CD8-positive, alpha-beta memory T cell (primary cell): ENCODE results near the gene MAB21L4. TPM values are rescaled to one million over a fixed set of nuclear protein-coding genes. Genes with fewer than 3 reads are reported as not detected.

Experiments
- CTCF ChIA-PET: fragments of 350-600 bp; sonication (Branson Sonifier 250); formaldehyde crosslinking; loops from one replicate; lab custom pipeline; 2021; ENCODE audit warnings: antibody characterized with exemption; lab: Charles Lee
- POLR2A ChIA-PET: fragments of 350-600 bp; sonication (Branson Sonifier 250); formaldehyde crosslinking; loops from one replicate; lab custom pipeline; 2021; ENCODE audit warnings: antibody characterized with exemption; lab: Charles Lee
- DNase-seq, 5 donors: peaks; one replicate each; pipeline versions ENCODE4 v3.0.0 to v3.0.0-alpha.2; 2020 to 2022; ENCODE audit warnings: mixed read lengths in 1 of 5
- H3K27ac ChIP-seq: one replicate; pipeline ENCODE4 v1.7.0; 2013; ENCODE audit warnings: low read depth, mild to moderate bottlenecking, low read length, moderate library complexity
- H3K27me3 ChIP-seq: 2 replicates; pipeline ENCODE4 v1.7.0; 2013; ENCODE audit warnings: low read length, mild to moderate bottlenecking; ENCODE audit not compliant: insufficient read depth, poor library complexity, severe bottlenecking
- H3K36me3 ChIP-seq: 2 replicates; pipeline ENCODE4 v1.7.0; 2013; ENCODE audit warnings: mild to moderate bottlenecking, low read length, moderate library complexity; ENCODE audit not compliant: insufficient read depth
- H3K4me1 ChIP-seq: 2 replicates; pipeline ENCODE4 v1.7.0; 2013; ENCODE audit warnings: mild to moderate bottlenecking, low read length, moderate library complexity; ENCODE audit not compliant: insufficient read depth
- H3K4me3 ChIP-seq: 2 replicates; pipeline ENCODE4 v1.7.0; 2013; ENCODE audit warnings: mild to moderate bottlenecking, low read length
- H3K9me3 ChIP-seq: 2 replicates; pipeline ENCODE4 v1.7.0; 2013; ENCODE audit warnings: mild to moderate bottlenecking, low read length
- H3K27ac Mint-ChIP-seq, 8 donors: one replicate each; pipeline ENCODE4 v1.8.0; 2020 to 2021; ENCODE audit warnings: mixed read lengths in 8 of 8, mild to moderate bottlenecking in 6 of 8, inconsistent platforms in 3 of 8, moderate library complexity in 3 of 8
- H3K27me3 Mint-ChIP-seq, 2 donors: one replicate each; pipeline ENCODE4 v1.8.0; 2020 to 2021; ENCODE audit warnings: mixed read lengths in 2 of 2, mild to moderate bottlenecking in 1 of 2, moderate library complexity in 1 of 2
- H3K36me3 Mint-ChIP-seq, 3 donors: one replicate each; pipeline ENCODE4 v1.8.0; 2020 to 2021; ENCODE audit warnings: mixed read lengths in 3 of 3, inconsistent platforms in 1 of 3, mild to moderate bottlenecking in 1 of 3
- H3K4me1 Mint-ChIP-seq, 3 donors: one replicate each; pipeline ENCODE4 v1.8.0; 2020 to 2021; ENCODE audit warnings: mixed read lengths in 3 of 3, inconsistent platforms in 1 of 3, mild to moderate bottlenecking in 1 of 3
- H3K4me3 Mint-ChIP-seq, 7 donors: one replicate each; pipeline ENCODE4 v1.8.0; 2020 to 2021; ENCODE audit warnings: mixed read lengths in 7 of 7, mild to moderate bottlenecking in 6 of 7, moderate library complexity in 4 of 7, inconsistent platforms in 2 of 7
- H3K9me3 Mint-ChIP-seq, 5 donors: one replicate each; pipeline ENCODE4 v1.8.0; 2020 to 2022; ENCODE audit warnings: mixed read lengths in 5 of 5, mild to moderate bottlenecking in 3 of 5, moderate library complexity in 2 of 5, inconsistent platforms in 1 of 5
- polyA plus RNA-seq: library from polyadenylated mRNA; unstranded; fragments of 300-500 nt; fragmentation: Illumina TruSeq; gene quantifications from one replicate; pipeline ENCODE4 v1.2.3, GENCODE V29; 2021
- total RNA-seq, 2 experiments: library from RNA; stranded (reverse); gene quantifications; one replicate each; pipeline ENCODE4 v1.2.3, GENCODE V29; 2021

Gene MAB21L4
- total RNA-seq (not detected), polyA plus RNA-seq (not detected)

DNA sequence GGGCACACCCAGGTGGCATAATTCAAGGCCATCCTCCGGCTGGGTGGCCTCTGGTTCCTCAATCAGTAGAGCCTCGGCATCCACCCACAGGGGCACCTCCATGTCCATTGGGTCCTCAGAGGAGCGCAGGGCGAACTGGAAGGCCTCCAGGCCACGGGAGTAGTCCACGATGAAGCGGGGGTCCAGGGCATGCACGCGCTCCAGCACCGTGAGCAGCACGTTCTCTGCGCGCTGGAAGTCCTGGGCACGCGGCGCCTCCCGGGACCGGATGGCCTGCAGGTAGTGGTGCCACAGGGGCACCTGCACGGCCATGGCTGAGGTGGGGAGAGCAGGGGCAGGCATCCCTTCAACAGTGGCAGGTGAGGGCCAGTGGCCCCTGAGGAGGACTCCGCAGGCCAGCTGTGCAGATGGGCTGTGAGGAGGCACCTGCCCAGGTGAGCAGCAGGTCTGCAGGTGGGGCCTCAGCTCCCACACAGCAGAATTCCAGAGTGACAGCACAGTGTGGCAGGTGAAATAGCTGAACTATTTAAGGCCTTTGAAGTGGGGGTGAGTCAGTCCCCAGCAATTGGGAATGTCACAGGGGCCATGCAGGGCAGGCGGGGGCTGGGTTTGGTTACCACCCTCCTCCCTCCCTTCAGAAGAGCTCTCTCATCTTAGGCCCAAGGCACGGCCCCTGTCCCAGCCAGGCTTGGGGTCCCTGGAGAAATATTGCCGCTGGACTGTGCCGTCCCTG is at the start of gene MAB21L4:
TSS of gene MAB21L4 (minus strand) at position 501 of the 733 bp plus-strand sequence. CDS start at position 342, 159 bp downstream.
- Histone ChIP-seq H3K27me3 (no peaks in the 10 kb centered on the region), H3K4me1 (no peaks in the 10 kb centered on the region), H3K4me3 (no peak within 1 kb of the TSS), H3K27ac (no peak within 1 kb of the TSS), H3K9me3 (no peaks in the 10 kb centered on the region), H3K36me3 (no peaks in the 10 kb centered on the region)
- CTCF ChIA-PET = interaction anchor here (1.4 kb wide), 1 partner anchor 19 kb away, joined by 4 read pairs; no protein-coding TSS in a partner anchor
- Mint-ChIP-seq H3K36me3 (no peaks in the 10 kb centered on the region), H3K9me3 (no peaks in the 10 kb centered on the region), H3K27ac (no peak within 1 kb of the TSS), H3K4me3 (no peak within 1 kb of the TSS), H3K4me1 (no peaks in the 10 kb centered on the region), H3K27me3 (peaks cover 0 to 4% of the 10 kb centered on the region in 2 donors)
- no peak for DNase-seq
- POLR2A ChIA-PET = no interaction called here

DNA sequence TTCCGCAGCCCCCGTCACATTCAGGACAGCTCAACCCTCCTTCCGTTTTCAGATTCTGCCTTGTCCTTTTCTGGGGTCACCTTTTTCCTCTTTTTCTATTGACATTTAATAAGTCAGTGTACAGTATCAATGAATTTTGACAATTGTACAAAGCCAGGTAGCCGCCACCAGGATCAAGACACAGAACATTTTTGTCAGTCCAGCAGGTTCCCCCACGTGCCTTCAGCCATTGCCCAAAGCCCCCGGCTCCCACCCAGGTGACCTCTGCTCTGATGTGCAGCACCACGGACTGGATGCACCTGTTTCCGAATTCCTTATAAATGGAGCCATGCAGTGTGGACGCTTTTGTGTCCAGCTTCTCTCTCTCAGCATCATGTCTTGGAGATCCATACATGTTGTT is 40.1 kb upstream of the MAB21L4 start:
- Mint-ChIP-seq H3K27ac (peak overlapping the region in 1 of 8 donors; percentile 27), H3K9me3 (peaks cover 4 to 20% (median 9%) of the 10 kb centered on the region in 5 donors), H3K36me3 (peaks cover 0 to 7% (median 0%) of the 10 kb centered on the region in 3 donors), H3K4me1 (no peaks in the 10 kb centered on the region), H3K4me3 (no peak overlapping the region), H3K27me3 (peaks cover 7 to 15% of the 10 kb centered on the region in 2 donors)
- no peaks in the 10 kb centered on the region for H3K27me3 ChIP-seq
- no peaks in the 10 kb centered on the region for H3K9me3 ChIP-seq
- DNase-seq = peak in 1 of 5 donors; percentile 10
- no peak overlapping the region for H3K27ac ChIP-seq
- CTCF ChIA-PET = no interaction called here
- no peaks in the 10 kb centered on the region for H3K36me3 ChIP-seq
- POLR2A ChIA-PET = no interaction called here
- no peak overlapping the region for H3K4me3 ChIP-seq
- no peaks in the 10 kb centered on the region for H3K4me1 ChIP-seq

- H3K36me3 Mint-ChIP-seq = peaks cover 0 to 7% (median 0%) of the 10 kb centered on the region in 3 donors
- Histone ChIP-seq H3K27me3 (no peaks in the 10 kb centered on the region), H3K4me1 (no peaks in the 10 kb centered on the region), H3K4me3 (no peak overlapping the region), H3K9me3 (no peaks in the 10 kb centered on the region), H3K27ac (no peak overlapping the region), H3K36me3 (no peaks in the 10 kb centered on the region)
- ChIA-PET CTCF (no interaction called here), POLR2A (no interaction called here)
- H3K4me1 Mint-ChIP-seq = no peaks in the 10 kb centered on the region
- H3K27me3 Mint-ChIP-seq = peaks cover 2 to 13% of the 10 kb centered on the region in 2 donors
- H3K27ac Mint-ChIP-seq = no peak overlapping the region
- H3K9me3 Mint-ChIP-seq = peaks cover 4 to 17% (median 8%) of the 10 kb centered on the region in 5 donors
- H3K4me3 Mint-ChIP-seq = no peak overlapping the region
- peak in 1 of 5 donors; percentile 38 for DNase-seq
Measured at GRCh38 chr2:240935103-240935876, 39.3 kb upstream of the MAB21L4 start.

- no peak overlapping the region for H3K27ac ChIP-seq
- H3K36me3 ChIP-seq = no peaks in the 10 kb centered on the region
- DNase-seq = peak in 1 of 5 donors; percentile 41
- no peaks in the 10 kb centered on the region for H3K4me1 ChIP-seq
- H3K27ac Mint-ChIP-seq = peak overlapping the region in 1 of 8 donors; percentile 59
- no peaks in the 10 kb centered on the region for H3K9me3 ChIP-seq
- ChIA-PET CTCF (no interaction called here), POLR2A (no interaction called here)
- H3K4me1 Mint-ChIP-seq = no peaks in the 10 kb centered on the region
- H3K36me3 Mint-ChIP-seq = peaks cover 0 to 7% (median 0%) of the 10 kb centered on the region in 3 donors
- H3K4me3 ChIP-seq = no peak overlapping the region
- no peaks in the 10 kb centered on the region for H3K27me3 ChIP-seq
- H3K4me3 Mint-ChIP-seq = no peak overlapping the region
- peaks cover 4 to 17% (median 8%) of the 10 kb centered on the region in 5 donors for H3K9me3 Mint-ChIP-seq
- H3K27me3 Mint-ChIP-seq = peaks cover 1 to 13% of the 10 kb centered on the region in 2 donors
Measured at GRCh38 chr2:240934701-240935102, 38.7 kb upstream of the MAB21L4 start.

GRCh38 chr2:240933966-240934700 is 38.2 kb upstream of the MAB21L4 start:
- ChIA-PET POLR2A (no interaction called here), CTCF (no interaction called here)
- no peak overlapping the region for H3K4me3 Mint-ChIP-seq
- H3K36me3 ChIP-seq = no peaks in the 10 kb centered on the region
- H3K9me3 ChIP-seq = no peaks in the 10 kb centered on the region
- H3K27ac Mint-ChIP-seq = peak overlapping the region in 1 of 8 donors; percentile 59
- no peaks in the 10 kb centered on the region for H3K4me1 ChIP-seq
- no peak overlapping the region for H3K4me3 ChIP-seq
- H3K36me3 Mint-ChIP-seq = peaks cover 0 to 7% (median 0%) of the 10 kb centered on the region in 3 donors
- H3K4me1 Mint-ChIP-seq = no peaks in the 10 kb centered on the region
- no peaks in the 10 kb centered on the region for H3K27me3 ChIP-seq
- H3K27me3 Mint-ChIP-seq = peaks cover 0 to 14% of the 10 kb centered on the region in 2 donors
- peak in 1 of 5 donors; percentile 31 for DNase-seq
- H3K27ac ChIP-seq = no peak overlapping the region
- H3K9me3 Mint-ChIP-seq = peaks cover 4 to 17% (median 8%) of the 10 kb centered on the region in 5 donors

- ChIA-PET CTCF (no interaction called here), POLR2A (no interaction called here)
- Mint-ChIP-seq H3K27me3 (peaks cover 1 to 19% of the 10 kb centered on the region in 2 donors), H3K27ac (no peak overlapping the region), H3K36me3 (peaks cover 0 to 7% (median 0%) of the 10 kb centered on the region in 3 donors), H3K4me1 (no peaks in the 10 kb centered on the region), H3K4me3 (no peak overlapping the region), H3K9me3 (peaks cover 4 to 15% (median 8%) of the 10 kb centered on the region in 5 donors)
- DNase-seq = peak in 1 of 5 donors; percentile 45
- Histone ChIP-seq H3K9me3 (no peaks in the 10 kb centered on the region), H3K27me3 (no peaks in the 10 kb centered on the region), H3K27ac (no peak overlapping the region), H3K36me3 (no peaks in the 10 kb centered on the region), H3K4me1 (no peaks in the 10 kb centered on the region), H3K4me3 (no peak overlapping the region)
Measured at GRCh38 chr2:240933048-240933965, 37.4 kb upstream of the MAB21L4 start.

GRCh38 chr2:240932724-240933047 is 36.7 kb upstream of the MAB21L4 start:
- peaks cover 0 to 7% (median 0%) of the 10 kb centered on the region in 3 donors for H3K36me3 Mint-ChIP-seq
- Histone ChIP-seq H3K27ac (no peak overlapping the region), H3K36me3 (no peaks in the 10 kb centered on the region), H3K9me3 (no peaks in the 10 kb centered on the region), H3K4me3 (no peak overlapping the region), H3K27me3 (no peaks in the 10 kb centered on the region), H3K4me1 (no peaks in the 10 kb centered on the region)
- ChIA-PET CTCF (interaction anchor here (1.5 kb wide), 1 partner anchor 18 kb away, joined by 5 read pairs; no protein-coding TSS in a partner anchor), POLR2A (no interaction called here)
- DNase-seq = no peak
- H3K4me1 Mint-ChIP-seq = no peaks in the 10 kb centered on the region
- peaks cover 3 to 9% (median 7%) of the 10 kb centered on the region in 5 donors for H3K9me3 Mint-ChIP-seq
- H3K27ac Mint-ChIP-seq = no peak overlapping the region
- peaks cover 1 to 24% of the 10 kb centered on the region in 2 donors for H3K27me3 Mint-ChIP-seq
- no peak overlapping the region for H3K4me3 Mint-ChIP-seq
